HL-60 (cell line): ENCODE data around the gene ARF5.
A peak's percentile ranks its signal among the peaks of the same experiment; 100 is the strongest.
"Not testable (repeated sequence)": the region's sequence is repeated elsewhere in the genome, so short reads cannot be mapped to it uniquely, and the experiment has no call there.

Source experiments
- DNase-seq, 2 experiments: peaks; one replicate each; pipeline ENCODE4 v3.0.0-alpha.2; 2010 to 2020; ENCODE audit warnings: low read depth in 1 of 2, low spot score in 1 of 2
- H3K27ac ChIP-seq: fragments of 250-450 bp; sonication (Bioruptor Pico); replicated peaks from 2 replicates; pipeline ENCODE4 v1.5.1; 2020; ENCODE audit warnings: mild to moderate bottlenecking, moderate library complexity
- H3K27me3 ChIP-seq: fragments of 250-450 bp; sonication (Bioruptor Pico); 2 replicates; pipeline ENCODE4 v1.5.1; 2021; ENCODE audit warnings: mild to moderate bottlenecking, moderate library complexity; ENCODE audit not compliant: insufficient read depth, poor library complexity, severe bottlenecking
- H3K4me3 ChIP-seq: replicated peaks from 2 replicates; pipeline ENCODE4 v1.5.1; 2011; ENCODE audit warnings: mild to moderate bottlenecking, control low read depth, low read length; ENCODE audit not compliant: insufficient read depth
- GABPA ChIP-seq: IDR thresholded peaks from 2 replicates; pipeline ENCODE4 v1.6.1; 2012; ENCODE audit warnings: low read depth
- POLR2AphosphoS5 ChIP-seq: IDR thresholded peaks from 2 replicates; pipeline ENCODE4 v1.6.1; 2012; ENCODE audit warnings: low read depth
- SPI1 ChIP-seq: IDR thresholded peaks from 2 replicates; pipeline ENCODE4 v1.6.1; 2012; ENCODE audit warnings: low read depth, mild to moderate bottlenecking, borderline replicate concordance
- long read RNA-seq: library from polyadenylated mRNA; unstranded; transcript quantifications from one replicate; pipeline ENCODE4 v2.0.0, GENCODE V29; 2020
- TF ChIP-seq, protein P1 (sequence below): IDR thresholded peaks from 2 replicates; pipeline ENCODE4 v1.6.1; 2012; ENCODE audit warnings: low read depth; ENCODE audit not compliant: insufficient replicate concordance
- TF ChIP-seq, protein P2 (sequence below): IDR thresholded peaks from one replicate; pipeline ENCODE4 v1.5.1; 2011; ENCODE audit warnings: low read length, control low read depth, inconsistent platforms; ENCODE audit not compliant: insufficient read depth

ARF5 gene
- long read RNA-seq, transcript ARF5-204 (5 exons, 1,509 nt): minor isoform, 9 of 216 reads
- long read RNA-seq, transcript ARF5-201 (6 exons, 1,103 nt): major isoform, 204 of 216 reads
- long read RNA-seq, partial matches to known transcripts: 1 of 216 reads
- long read RNA-seq, other reads (novel, unspliced or antisense): 2 of 216 reads

DNA sequence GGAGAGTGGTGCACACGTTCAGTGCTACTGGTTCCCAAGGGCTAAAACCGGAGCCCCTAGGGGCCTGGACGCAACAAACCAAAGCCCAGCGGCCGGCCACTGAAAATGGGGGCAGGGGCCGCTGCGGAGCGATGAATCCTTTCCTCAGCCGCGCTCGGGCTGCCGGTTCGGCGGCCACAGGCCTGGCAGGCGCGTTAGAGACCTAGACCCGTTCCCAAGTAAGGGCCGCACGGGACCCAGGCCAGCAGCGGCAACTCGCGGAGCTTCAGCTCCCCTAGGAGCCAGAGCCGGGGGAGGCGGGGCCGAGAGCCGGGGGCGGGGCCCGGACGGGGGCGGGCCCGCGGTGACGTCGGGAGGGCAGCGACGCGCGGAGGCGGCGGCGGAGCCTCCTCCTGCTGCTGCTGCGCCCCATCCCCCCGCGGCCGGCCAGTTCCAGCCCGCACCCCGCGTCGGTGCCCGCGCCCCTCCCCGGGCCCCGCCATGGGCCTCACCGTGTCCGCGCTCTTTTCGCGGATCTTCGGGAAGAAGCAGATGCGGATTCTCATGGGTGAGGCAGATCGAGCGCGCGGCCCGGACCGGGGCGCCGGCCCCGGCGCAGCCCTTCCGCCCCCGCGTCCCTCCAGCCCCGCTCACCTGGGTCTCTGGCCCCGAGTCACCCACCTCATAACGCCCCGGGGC, at the start of gene ARF5:
ARF5 (plus strand) TSS at position 393 of the 678 bp plus-strand sequence; CDS start at position 481, 88 bp downstream.
- peak within 1 kb of the TSS; percentile 87 for H3K4me3 ChIP-seq
- H3K27me3 ChIP-seq: no peaks in the 10 kb centered on the region
- TF ChIP-seq, protein P1, sequence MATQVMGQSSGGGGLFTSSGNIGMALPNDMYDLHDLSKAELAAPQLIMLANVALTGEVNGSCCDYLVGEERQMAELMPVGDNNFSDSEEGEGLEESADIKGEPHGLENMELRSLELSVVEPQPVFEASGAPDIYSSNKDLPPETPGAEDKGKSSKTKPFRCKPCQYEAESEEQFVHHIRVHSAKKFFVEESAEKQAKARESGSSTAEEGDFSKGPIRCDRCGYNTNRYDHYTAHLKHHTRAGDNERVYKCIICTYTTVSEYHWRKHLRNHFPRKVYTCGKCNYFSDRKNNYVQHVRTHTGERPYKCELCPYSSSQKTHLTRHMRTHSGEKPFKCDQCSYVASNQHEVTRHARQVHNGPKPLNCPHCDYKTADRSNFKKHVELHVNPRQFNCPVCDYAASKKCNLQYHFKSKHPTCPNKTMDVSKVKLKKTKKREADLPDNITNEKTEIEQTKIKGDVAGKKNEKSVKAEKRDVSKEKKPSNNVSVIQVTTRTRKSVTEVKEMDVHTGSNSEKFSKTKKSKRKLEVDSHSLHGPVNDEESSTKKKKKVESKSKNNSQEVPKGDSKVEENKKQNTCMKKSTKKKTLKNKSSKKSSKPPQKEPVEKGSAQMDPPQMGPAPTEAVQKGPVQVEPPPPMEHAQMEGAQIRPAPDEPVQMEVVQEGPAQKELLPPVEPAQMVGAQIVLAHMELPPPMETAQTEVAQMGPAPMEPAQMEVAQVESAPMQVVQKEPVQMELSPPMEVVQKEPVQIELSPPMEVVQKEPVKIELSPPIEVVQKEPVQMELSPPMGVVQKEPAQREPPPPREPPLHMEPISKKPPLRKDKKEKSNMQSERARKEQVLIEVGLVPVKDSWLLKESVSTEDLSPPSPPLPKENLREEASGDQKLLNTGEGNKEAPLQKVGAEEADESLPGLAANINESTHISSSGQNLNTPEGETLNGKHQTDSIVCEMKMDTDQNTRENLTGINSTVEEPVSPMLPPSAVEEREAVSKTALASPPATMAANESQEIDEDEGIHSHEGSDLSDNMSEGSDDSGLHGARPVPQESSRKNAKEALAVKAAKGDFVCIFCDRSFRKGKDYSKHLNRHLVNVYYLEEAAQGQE: no peak
- TF ChIP-seq SPI1 (no peak), GABPA (no peak), POLR2AphosphoS5 (no peak)
- TF ChIP-seq, protein P2, sequence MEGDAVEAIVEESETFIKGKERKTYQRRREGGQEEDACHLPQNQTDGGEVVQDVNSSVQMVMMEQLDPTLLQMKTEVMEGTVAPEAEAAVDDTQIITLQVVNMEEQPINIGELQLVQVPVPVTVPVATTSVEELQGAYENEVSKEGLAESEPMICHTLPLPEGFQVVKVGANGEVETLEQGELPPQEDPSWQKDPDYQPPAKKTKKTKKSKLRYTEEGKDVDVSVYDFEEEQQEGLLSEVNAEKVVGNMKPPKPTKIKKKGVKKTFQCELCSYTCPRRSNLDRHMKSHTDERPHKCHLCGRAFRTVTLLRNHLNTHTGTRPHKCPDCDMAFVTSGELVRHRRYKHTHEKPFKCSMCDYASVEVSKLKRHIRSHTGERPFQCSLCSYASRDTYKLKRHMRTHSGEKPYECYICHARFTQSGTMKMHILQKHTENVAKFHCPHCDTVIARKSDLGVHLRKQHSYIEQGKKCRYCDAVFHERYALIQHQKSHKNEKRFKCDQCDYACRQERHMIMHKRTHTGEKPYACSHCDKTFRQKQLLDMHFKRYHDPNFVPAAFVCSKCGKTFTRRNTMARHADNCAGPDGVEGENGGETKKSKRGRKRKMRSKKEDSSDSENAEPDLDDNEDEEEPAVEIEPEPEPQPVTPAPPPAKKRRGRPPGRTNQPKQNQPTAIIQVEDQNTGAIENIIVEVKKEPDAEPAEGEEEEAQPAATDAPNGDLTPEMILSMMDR: no peak
- DNase-seq: peak; percentile 41 to 79
- H3K27ac ChIP-seq: peak within 1 kb of the TSS; percentile 55

DNA sequence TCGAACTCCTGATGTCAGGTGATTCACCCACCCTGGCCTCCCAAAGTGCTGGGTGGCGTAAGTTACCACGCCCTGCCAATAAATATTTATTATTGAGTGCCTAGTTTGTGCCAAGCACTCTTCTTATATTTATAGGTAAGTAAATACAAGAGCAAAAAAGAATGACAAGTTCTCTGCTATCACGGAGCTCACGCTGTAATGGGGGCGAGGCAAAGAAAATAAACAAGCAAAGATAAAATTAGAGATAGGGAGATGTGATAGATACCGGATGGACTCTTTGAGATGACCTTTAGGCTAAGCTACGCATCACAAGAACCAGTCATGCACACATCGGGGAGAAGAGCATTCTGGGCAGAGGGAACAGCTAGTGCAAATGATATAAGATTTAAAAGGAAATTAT, 49.1 kb upstream of the ARF5 start:
- Histone ChIP-seq H3K27ac (no peak overlapping the region), H3K27me3 (peaks cover 14% of the 10 kb centered on the region), H3K4me3 (no peak overlapping the region)
- TF ChIP-seq, protein P1: no peak
- TF ChIP-seq GABPA: no peak
- no peak for TF ChIP-seq POLR2AphosphoS5
- TF ChIP-seq, protein P2: no peak
- no peak for TF ChIP-seq SPI1
- no peak for DNase-seq

DNA sequence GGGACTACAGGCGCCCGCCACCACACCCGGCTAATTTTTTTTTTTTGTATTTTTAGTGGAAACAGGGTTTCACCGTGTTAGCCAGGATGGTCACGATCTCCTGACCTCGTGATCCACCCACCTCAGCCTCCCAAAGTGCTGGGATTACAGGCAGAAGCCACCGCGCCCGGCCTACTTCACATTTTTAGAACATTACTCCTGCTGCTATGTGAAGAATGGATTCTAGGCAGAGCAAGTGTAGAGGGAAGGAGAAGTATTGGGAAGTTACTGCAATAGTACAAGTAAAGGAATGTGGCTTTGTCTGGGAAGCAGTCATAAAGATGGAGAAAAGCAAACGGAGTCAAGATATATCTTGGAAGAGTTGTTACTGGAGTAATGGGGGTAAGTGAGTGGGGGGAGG, 47.8 kb upstream of the ARF5 start:
- H3K27ac ChIP-seq, DNase-seq, H3K4me3 ChIP-seq: not testable (repeated sequence)
- H3K27me3 ChIP-seq: peaks cover 14% of the 10 kb centered on the region

DNA sequence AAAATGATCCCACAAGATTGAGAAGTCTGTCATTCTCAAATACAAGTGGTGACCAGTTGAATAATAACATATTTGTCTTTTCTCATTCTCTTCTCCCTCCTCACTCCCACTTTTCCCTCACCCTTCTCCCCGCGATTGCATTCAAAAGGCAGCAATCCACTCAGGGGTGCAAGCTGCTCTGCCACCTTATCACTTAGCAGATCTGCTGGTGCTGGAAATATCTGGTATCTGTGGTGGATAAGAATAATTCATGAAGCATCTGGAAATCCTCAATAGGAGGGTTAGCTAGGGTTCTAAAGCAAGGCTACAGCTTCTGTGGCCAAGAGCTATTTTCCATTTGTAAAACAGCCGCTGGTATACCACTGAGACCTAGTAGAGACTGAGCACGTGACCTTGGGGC, 46.7 kb upstream of the ARF5 start:
- H3K27ac ChIP-seq: no peak overlapping the region
- H3K4me3 ChIP-seq: no peak overlapping the region
- peaks cover 7% of the 10 kb centered on the region for H3K27me3 ChIP-seq
- DNase-seq: no peak
- TF ChIP-seq, protein P2: no peak
- no peak for TF ChIP-seq GABPA
- TF ChIP-seq, protein P1: no peak
- TF ChIP-seq SPI1: no peak
- TF ChIP-seq POLR2AphosphoS5: no peak
